T-cell (primary cell): ENCODE measurements around the gene PSME2. TPM values are rescaled to one million over a fixed set of nuclear protein-coding genes. Genes with fewer than 3 reads are reported as not detected.
A peak's percentile ranks its signal among the peaks of the same experiment; 100 is the strongest.

Experiments
- ATAC-seq, 4 experiments: fragments of 200-7000 bp in 3 of 4; fragments of 150-1000 bp in 1 of 4; cut with Tn5 transposase; replicated peaks in 1 of 4; 1 replicate in 3 of 4; 2 replicates in 1 of 4; pipeline ENCODE4 v1.10.0; 2021; ENCODE audit warnings: moderate library complexity in 3 of 4, mild to moderate bottlenecking in 2 of 4, moderate number of reproducible peaks in 1 of 4
- CTCF ChIA-PET, 2 donors: fragments of 300-600 bp; sonication (Branson Sonifier 250); formaldehyde crosslinking; loops; one replicate each; lab custom pipeline; 2022; ENCODE audit warnings: antibody characterized with exemption in 2 of 2; lab: Charles Lee
- POLR2A ChIA-PET, 2 donors: fragments of 300-600 bp; sonication (Branson Sonifier 250); formaldehyde crosslinking; loops; one replicate each; lab custom pipeline; 2022; ENCODE audit warnings: antibody characterized with exemption in 2 of 2; lab: Charles Lee
- DNase-seq, 35 experiments: peaks; one replicate each; pipeline versions ENCODE4 v3.0.0 to v3.0.0-alpha.2; 2013 to 2023
- H3K27ac ChIP-seq: one replicate; pipeline ENCODE4 v1.5.1; 2013; ENCODE audit warnings: low read length
- H3K27me3 ChIP-seq, 2 experiments: replicated peaks in 1 of 2; 1 replicate in 1 of 2; 2 replicates in 1 of 2; pipeline versions ENCODE4 v1.6.1 to v1.7.0; 2013; ENCODE audit warnings: low read length in 1 of 2, mixed read lengths in 1 of 2; ENCODE audit not compliant: control insufficient read depth in 2 of 2, insufficient read depth in 2 of 2; ENCODE audit errors: extremely low read depth in 1 of 2
- H3K36me3 ChIP-seq, 2 donors: 1 replicate in 1 of 2; 2 replicates in 1 of 2; pipeline versions ENCODE4 v1.6.1 to v1.7.0; 2013; ENCODE audit warnings: low read length in 1 of 2; ENCODE audit not compliant: control insufficient read depth in 2 of 2, insufficient read depth in 1 of 2; ENCODE audit errors: extremely low read depth in 1 of 2
- H3K4me1 ChIP-seq, 2 experiments: 1 replicate in 1 of 2; 2 replicates in 1 of 2; pipeline versions ENCODE4 v1.6.1 to v1.7.0; 2013; ENCODE audit warnings: low read length in 2 of 2, mixed read lengths in 1 of 2; ENCODE audit not compliant: insufficient read depth in 2 of 2, control insufficient read depth in 1 of 2; ENCODE audit errors: extremely low read depth in 1 of 2
- H3K4me3 ChIP-seq, 2 donors: 1 replicate in 1 of 2; 2 replicates in 1 of 2; pipeline versions ENCODE4 v1.5.1 to v1.7.0; 2013; ENCODE audit warnings: mild to moderate bottlenecking in 2 of 2, low read length in 1 of 2, moderate library complexity in 1 of 2; ENCODE audit not compliant: control insufficient read depth in 1 of 2; ENCODE audit errors: extremely low read depth in 1 of 2
- H3K9me3 ChIP-seq: 2 replicates; pipeline ENCODE4 v1.7.0; 2013
- H3K27ac Mint-ChIP-seq, 2 donors: one replicate each; pipeline ENCODE4 v1.8.0; 2020 to 2021; ENCODE audit warnings: mild to moderate bottlenecking in 2 of 2, mixed read lengths in 2 of 2
- H3K27me3 Mint-ChIP-seq, 2 donors: one replicate each; pipeline ENCODE4 v1.8.0; 2021 to 2022; ENCODE audit warnings: mixed read lengths in 2 of 2
- H3K36me3 Mint-ChIP-seq: one replicate; pipeline ENCODE4 v1.8.0; 2021; ENCODE audit warnings: mixed read lengths
- H3K4me1 Mint-ChIP-seq, 3 donors: one replicate each; pipeline ENCODE4 v1.8.0; 2020 to 2022; ENCODE audit warnings: mixed read lengths in 3 of 3, mild to moderate bottlenecking in 1 of 3
- H3K4me3 Mint-ChIP-seq, 3 donors: one replicate each; pipeline ENCODE4 v1.8.0; 2020 to 2022; ENCODE audit warnings: mild to moderate bottlenecking in 3 of 3, mixed read lengths in 3 of 3, moderate library complexity in 3 of 3
- H3K9me3 Mint-ChIP-seq, 3 donors: one replicate each; pipeline ENCODE4 v1.8.0; 2020 to 2022; ENCODE audit warnings: mixed read lengths in 3 of 3
- WGBS: methylation state at CpG from one replicate; pipeline ENCODE4 v1.1.5; 2013; ENCODE audit warnings: missing lambda C conversion rate; ENCODE audit not compliant: insufficient coverage; 5-methylcytosine and 5-hydroxymethylcytosine counted together
- total RNA-seq, 35 experiments: library from RNA in 6 of 35; stranded (reverse) in 6 of 35; fragments of 120-200 nt in 1 of 35; gene quantifications; one replicate each; pipeline versions ENCODE4 v1.2.1 to v1.2.4 and lab custom pipeline; 2013 to 2026

Gene PSME2, protein sequence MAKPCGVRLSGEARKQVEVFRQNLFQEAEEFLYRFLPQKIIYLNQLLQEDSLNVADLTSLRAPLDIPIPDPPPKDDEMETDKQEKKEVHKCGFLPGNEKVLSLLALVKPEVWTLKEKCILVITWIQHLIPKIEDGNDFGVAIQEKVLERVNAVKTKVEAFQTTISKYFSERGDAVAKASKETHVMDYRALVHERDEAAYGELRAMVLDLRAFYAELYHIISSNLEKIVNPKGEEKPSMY
- total RNA-seq (100 to 1,000 TPM; 130 to 192 (median 159) TPM), total RNA-seq (lab: John Stamatoyannopoulos, UW) (54.3 to 274 (median 107) reads per million in 29 experiments)
- 255 TPM for total RNA-seq (2013)

DNA sequence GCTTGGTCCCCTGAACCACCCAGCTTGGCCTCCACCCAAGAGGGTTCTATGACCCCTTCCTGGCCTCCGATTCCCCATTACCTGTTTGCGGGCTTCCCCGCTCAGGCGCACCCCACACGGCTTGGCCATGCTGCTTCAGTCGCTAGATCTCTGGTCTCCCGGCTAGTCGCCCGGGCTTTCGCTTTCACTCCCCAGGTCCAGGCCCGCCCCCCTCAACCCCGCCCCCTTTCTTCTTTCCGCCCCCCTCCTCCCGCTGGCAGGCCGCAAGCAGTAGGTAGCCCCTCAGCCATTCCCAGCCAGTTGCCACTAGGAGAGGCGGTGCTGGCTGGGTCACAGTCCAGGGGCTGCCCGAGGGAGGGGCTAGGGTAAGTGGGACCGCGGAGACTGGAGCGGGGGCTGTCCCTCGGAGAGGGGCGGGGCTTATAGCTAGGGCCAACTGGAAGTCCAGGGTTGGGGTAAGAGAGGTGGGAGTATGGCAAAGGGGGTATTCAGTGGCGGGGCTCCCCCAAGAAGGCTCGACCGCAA, at the start of gene PSME2:
PSME2 (minus strand) TSS at position 158 of the 525 bp plus-strand sequence; CDS start at position 129, 29 bp downstream.
- Histone ChIP-seq H3K4me3 (peak within 1 kb of the TSS; percentile 69 to 91), H3K36me3 (peaks cover 16 to 56% of the 10 kb centered on the region in 2 donors), H3K27ac (peak within 1 kb of the TSS; percentile 82), H3K27me3 (no peaks in the 10 kb centered on the region), H3K9me3 (no peaks in the 10 kb centered on the region), H3K4me1 (peaks cover 19 to 63% of the 10 kb centered on the region in 2 experiments)
- under 1% methylated on average over 15 of the region's 25 CpGs for WGBS
- Mint-ChIP-seq H3K4me1 (peaks cover 69 to 72% (median 70%) of the 10 kb centered on the region in 3 donors), H3K9me3 (no peaks in the 10 kb centered on the region), H3K27ac (peak within 1 kb of the TSS; percentile 95 to 99), H3K27me3 (no peaks in the 10 kb centered on the region), H3K36me3 (peaks cover 37% of the 10 kb centered on the region), H3K4me3 (peak within 1 kb of the TSS; percentile 96 to 99 (median 97))
- DNase-seq, result peak; percentile 61 to 89 (median 74)
- ATAC-seq, result peak; percentile 57 to 67 (median 62)
- ChIA-PET POLR2A (interaction anchor here (0.5 to 3.0 kb wide), 9 partner anchors 8 to 1615 kb away, joined by 3 to 23 read pairs (median 5); partner anchors contain the start of genes DCAF11 (in 2 of the 2), NRL (in 2 of the 2), IRF9 (in 1 of the 2) and PSME1 (in 1 of the 2)), CTCF (interaction anchor here (0.6 to 2.7 kb wide), 11 partner anchors 9 to 96 kb away, joined by 3 to 30 read pairs (median 3); partner anchors contain the start of genes DCAF11 (in 1 of the 2), IRF9 (in 1 of the 2), NRL (in 1 of the 2) and PSME1 (in 1 of the 2))

DNA sequence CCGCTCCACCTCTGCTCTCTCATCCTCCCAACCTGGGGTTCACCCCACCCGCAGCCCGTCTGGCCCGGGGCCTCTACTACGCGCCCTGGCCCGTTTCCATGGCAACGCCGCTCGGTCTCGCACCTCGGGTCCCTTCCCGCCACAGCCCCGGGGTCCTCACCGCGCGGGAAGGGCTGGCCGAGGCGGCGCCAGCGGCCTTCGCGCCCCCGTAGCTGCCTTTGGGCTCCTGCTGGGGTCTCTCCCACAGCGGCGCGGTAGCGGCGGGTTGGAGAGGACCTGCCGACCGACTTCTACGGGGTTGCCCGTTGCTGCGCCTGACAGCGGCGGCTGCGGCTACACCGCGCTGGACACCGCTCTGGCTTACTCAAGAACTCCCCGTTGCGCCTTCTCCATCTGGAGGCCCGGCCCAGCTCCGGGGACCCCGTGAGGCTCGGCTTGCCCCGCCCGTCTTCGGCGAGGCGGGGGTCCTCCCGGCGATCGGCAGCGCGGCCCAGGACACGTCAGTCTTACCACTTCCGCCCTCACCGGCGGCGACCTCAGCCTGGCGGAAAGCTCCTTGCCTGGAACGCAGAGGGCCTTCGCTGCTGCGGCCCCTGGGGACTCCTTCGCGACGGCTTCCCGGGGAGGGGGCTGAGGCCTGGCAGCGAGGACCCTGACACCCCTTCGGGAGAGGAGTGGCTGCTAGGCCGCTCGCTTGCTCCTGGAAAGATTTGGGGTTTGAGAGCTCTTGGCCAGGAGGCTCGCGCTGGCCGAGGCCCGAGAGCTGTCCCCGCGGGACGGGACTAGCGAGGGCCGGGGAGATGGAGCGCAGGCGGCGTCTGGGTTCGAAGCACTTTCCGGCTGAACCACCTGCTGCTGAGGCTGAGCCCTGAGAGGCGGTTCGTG, 49.0 kb upstream of the PSME2 start, which contains the start of gene TM9SF1:
TM9SF1 (minus strand) TSS at position 256 of the 885 bp plus-strand sequence. CDS start 422 bp downstream, outside the sequence.
- ATAC-seq (peak; percentile 91 to 94 (median 93)), DNase-seq (peak; percentile 79 to 93 (median 89))
- peak within 1 kb of the TSS; percentile 87 to 93 (median 92) for H3K4me3 Mint-ChIP-seq
- H3K36me3 ChIP-seq, result peaks cover 12 to 22% of the 10 kb centered on the region in 2 donors
- ChIA-PET POLR2A (interaction anchor here (0.6 to 3.7 kb wide), 11 partner anchors 10 to 203 kb away, joined by 3 to 17 read pairs (median 4); partner anchors contain the start of genes CHMP4A (in 1 of the 2), DCAF11 (in 1 of the 2), MDP1 (in 1 of the 2) and NRL (in 1 of the 2)), CTCF (interaction anchor here (1.1 to 1.4 kb wide), 2 partner anchors 40 to 236 kb away, joined by 3 to 5 read pairs; no protein-coding TSS in a partner anchor)
- peak within 1 kb of the TSS; percentile 76 to 98 for H3K4me3 ChIP-seq
- H3K4me1 Mint-ChIP-seq, result peaks cover 49 to 68% (median 57%) of the 10 kb centered on the region in 3 donors
- H3K27me3 Mint-ChIP-seq, result no peaks in the 10 kb centered on the region
- under 1% methylated on average over 89 of the region's 89 CpGs for WGBS
- H3K27ac ChIP-seq, result peak within 1 kb of the TSS; percentile 98
- peaks cover 14 to 43% of the 10 kb centered on the region in 2 experiments for H3K4me1 ChIP-seq
- no peaks in the 10 kb centered on the region for H3K27me3 ChIP-seq
- peak within 1 kb of the TSS; percentile 96 to 98 for H3K27ac Mint-ChIP-seq
- no peaks in the 10 kb centered on the region for H3K9me3 ChIP-seq
- peaks cover 25% of the 10 kb centered on the region for H3K36me3 Mint-ChIP-seq
- no peaks in the 10 kb centered on the region for H3K9me3 Mint-ChIP-seq

DNA sequence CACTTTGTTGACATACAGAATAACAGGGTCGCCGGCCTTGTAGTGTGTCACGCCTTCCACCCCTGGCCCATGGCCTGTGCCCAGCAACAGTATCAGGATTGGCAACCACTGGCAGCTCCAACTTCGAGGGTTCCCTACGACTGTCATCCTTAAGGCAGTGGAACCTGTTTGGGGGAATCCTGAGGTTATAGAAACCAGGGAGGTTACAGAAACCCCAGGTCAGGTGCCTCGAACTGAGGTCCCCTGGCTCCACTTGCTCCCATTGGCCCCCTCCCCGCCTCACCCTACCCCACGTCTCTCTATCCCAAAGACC, 48.4 kb upstream of the PSME2 start:
- Histone ChIP-seq H3K36me3 (peaks cover 12 to 26% of the 10 kb centered on the region in 2 donors), H3K4me3 (peak overlapping the region; percentile 76 to 98), H3K27ac (peak overlapping the region; percentile 98), H3K9me3 (no peaks in the 10 kb centered on the region), H3K27me3 (no peaks in the 10 kb centered on the region), H3K4me1 (peaks cover 14 to 43% of the 10 kb centered on the region in 2 experiments)
- peaks cover 25% of the 10 kb centered on the region for H3K36me3 Mint-ChIP-seq
- WGBS, result 70% methylated on average over 7 of the region's 8 CpGs
- ATAC-seq (no peak), DNase-seq (no peak)
- H3K4me3 Mint-ChIP-seq, result peak overlapping the region; percentile 87 to 93 (median 92)
- ChIA-PET CTCF (interaction anchor here in 1 of 2 donors (1.4 kb wide), 1 partner anchor 237 kb away, joined by 5 read pairs; no protein-coding TSS in a partner anchor), POLR2A (interaction anchor here in 1 of 2 donors (0.7 to 3.7 kb wide), 3 partner anchors 10 to 17 kb away, joined by 3 to 17 read pairs (median 16); partner anchors contain the start of gene CHMP4A)
- peaks cover 50 to 64% (median 61%) of the 10 kb centered on the region in 3 donors for H3K4me1 Mint-ChIP-seq
- H3K27me3 Mint-ChIP-seq, result no peaks in the 10 kb centered on the region
- peak overlapping the region; percentile 96 to 98 for H3K27ac Mint-ChIP-seq
- H3K9me3 Mint-ChIP-seq, result no peaks in the 10 kb centered on the region

DNA sequence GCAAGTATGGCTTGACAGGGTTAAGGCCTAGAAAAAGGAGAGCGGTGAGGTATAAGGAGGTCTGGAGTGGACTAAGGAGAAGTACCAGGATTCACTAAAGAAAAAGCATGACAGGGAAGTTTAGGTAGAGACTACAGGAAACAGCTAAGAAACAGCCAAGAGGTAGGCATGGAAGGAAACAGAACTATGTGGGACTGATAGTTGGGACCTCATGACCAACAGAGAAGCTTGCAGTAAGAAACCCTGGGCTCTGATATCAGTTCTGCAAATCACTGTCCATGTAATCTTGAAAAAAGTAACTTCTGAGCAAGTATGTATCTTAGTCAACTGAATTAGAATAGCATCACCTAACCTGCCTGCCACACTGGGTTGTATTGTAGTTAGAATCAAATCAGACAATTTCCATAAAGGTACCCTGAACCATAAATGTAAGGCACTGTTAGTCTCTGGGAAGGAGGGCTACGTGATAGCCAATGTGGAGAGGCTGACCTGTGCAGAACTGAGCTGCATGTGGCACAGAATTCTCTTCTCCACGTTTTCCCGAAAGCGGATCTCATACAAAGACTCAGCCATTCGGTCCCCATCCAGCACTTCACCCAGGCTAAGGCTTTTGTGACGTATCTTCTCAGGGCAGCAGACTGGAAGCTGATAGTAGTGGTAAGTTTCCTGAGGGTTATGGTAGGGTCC, 47.9 kb upstream of the PSME2 start:
- no peaks in the 10 kb centered on the region for H3K9me3 Mint-ChIP-seq
- no peaks in the 10 kb centered on the region for H3K27me3 Mint-ChIP-seq
- POLR2A ChIA-PET, result interaction anchor here in 1 of 2 donors (2.6 to 3.7 kb wide), 2 partner anchors 14 to 18 kb away, joined by 16 to 17 read pairs; partner anchors contain the start of gene CHMP4A
- Histone ChIP-seq H3K4me1 (peaks cover 14 to 42% of the 10 kb centered on the region in 2 experiments), H3K4me3 (peak overlapping the region; percentile 76 to 98), H3K9me3 (no peaks in the 10 kb centered on the region), H3K27ac (peak overlapping the region; percentile 98), H3K36me3 (peaks cover 15 to 26% of the 10 kb centered on the region in 2 donors), H3K27me3 (no peaks in the 10 kb centered on the region)
- peak overlapping the region; percentile 96 to 98 for H3K27ac Mint-ChIP-seq
- ATAC-seq (no peak), DNase-seq (no peak)
- CTCF ChIA-PET, result interaction anchor here in 1 of 2 donors (0.5 to 1.4 kb wide), 2 partner anchors 20 to 237 kb away, joined by 4 to 5 read pairs; no protein-coding TSS in a partner anchor
- 100% methylated on average over 2 of the region's 7 CpGs for WGBS
- peak overlapping the region; percentile 87 to 93 (median 92) for H3K4me3 Mint-ChIP-seq
- H3K4me1 Mint-ChIP-seq, result peaks cover 52 to 63% (median 61%) of the 10 kb centered on the region in 3 donors
- H3K36me3 Mint-ChIP-seq, result peaks cover 25% of the 10 kb centered on the region

DNA sequence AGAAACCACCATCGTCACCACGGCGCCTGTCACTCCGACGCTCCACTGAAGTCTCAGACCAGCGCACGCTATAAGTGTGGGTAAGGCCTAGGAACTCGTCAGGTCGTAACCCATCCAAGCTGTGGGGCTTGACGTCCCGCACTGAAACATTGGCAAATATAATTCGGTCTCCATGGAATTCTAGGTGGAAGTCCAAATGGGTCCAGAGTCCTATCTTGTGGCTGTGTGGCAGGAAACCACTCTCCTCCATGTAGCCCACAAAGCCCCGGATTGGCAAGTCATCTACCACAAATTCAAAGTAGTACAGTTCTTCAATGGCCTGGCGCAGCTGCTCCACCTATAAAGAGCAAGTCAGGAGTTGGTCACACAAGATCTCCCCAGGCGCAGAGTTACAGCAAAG, 46.5 kb upstream of the PSME2 start:
- Histone ChIP-seq H3K4me1 (peaks cover 14 to 48% of the 10 kb centered on the region in 2 experiments), H3K9me3 (no peaks in the 10 kb centered on the region), H3K36me3 (peaks cover 15 to 23% of the 10 kb centered on the region in 2 donors), H3K27ac (no peak overlapping the region), H3K27me3 (no peaks in the 10 kb centered on the region), H3K4me3 (no peak overlapping the region)
- ATAC-seq (no peak), DNase-seq (no peak)
- ChIA-PET CTCF (no interaction called here), POLR2A (no interaction called here)
- Mint-ChIP-seq H3K27ac (peak overlapping the region in 1 of 2 donors; percentile 79), H3K9me3 (no peaks in the 10 kb centered on the region), H3K4me3 (peak overlapping the region in 1 of 3 donors; percentile 26), H3K27me3 (no peaks in the 10 kb centered on the region), H3K36me3 (peaks cover 17% of the 10 kb centered on the region), H3K4me1 (peaks cover 55 to 63% (median 60%) of the 10 kb centered on the region in 3 donors)
- WGBS, result 89% methylated on average over 9 of the region's 15 CpGs
